ENCODE data around the gene MRPS34.
"Not testable (repeated sequence)": the region's sequence is repeated elsewhere in the genome, so short reads cannot be mapped to it uniquely, and the experiment has no call there.

Gene MRPS34

DNA sequence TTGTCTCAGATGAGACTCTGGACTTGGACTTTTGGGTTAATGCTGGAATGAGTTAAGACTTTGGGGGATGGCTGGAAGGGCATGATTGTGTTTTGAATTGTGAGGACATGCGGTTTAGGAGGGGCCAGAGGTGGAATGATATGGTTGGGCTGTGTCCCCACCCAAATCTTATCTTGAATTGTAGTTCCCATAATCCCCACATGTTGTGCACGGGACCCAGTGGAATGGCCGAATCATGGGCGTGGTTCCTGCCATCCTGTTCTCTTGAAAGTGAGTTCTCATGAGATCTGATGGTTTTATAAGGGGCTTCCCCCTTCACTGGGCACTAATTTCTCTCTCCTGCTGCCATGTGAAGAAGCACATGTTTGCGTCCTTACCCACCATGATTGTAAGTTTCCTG, 26.3 kb upstream of the MRPS34 start:
- H3K4me3 ChIP-seq, H3K27ac ChIP-seq: not testable (repeated sequence)

DNA sequence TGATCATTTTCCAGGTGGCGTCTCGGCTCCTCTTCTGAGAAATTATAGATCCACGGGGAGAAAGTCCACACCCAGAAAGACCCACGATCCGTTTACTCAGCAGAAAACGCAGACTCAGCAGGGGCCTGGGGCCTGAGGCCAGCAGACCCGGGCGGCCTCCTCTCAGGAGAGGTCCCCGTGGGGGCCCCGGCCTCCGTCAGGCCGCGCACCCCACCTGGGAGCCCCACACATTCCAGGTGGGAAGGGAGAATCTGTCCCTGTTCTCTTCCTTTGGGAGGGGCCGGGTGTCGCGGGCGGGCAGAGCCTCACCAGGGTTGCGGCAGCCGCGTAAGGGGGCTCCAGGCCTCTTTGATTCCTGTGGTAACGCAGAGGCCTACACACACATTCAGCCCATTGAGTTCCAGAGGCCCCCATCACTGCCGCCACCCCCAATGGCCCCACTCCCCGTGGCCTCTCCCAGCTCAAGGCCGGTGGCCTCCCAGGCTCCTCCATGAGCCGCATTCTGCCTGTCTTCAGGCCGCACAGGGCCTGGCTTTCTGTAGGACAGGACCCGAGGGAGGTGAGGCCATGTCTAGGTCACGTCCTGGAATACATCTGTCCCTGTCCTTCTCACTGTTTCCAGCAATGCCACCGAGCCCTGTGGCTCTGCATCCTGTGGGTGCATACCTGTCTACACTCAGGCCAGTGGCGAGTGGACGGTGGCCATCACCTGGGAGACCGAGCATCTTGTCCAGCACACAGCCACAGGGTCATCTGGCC, 22.2 kb upstream of the MRPS34 start:
- no peak overlapping the region for H3K4me3 ChIP-seq
- H3K27ac ChIP-seq, result no peak overlapping the region

DNA sequence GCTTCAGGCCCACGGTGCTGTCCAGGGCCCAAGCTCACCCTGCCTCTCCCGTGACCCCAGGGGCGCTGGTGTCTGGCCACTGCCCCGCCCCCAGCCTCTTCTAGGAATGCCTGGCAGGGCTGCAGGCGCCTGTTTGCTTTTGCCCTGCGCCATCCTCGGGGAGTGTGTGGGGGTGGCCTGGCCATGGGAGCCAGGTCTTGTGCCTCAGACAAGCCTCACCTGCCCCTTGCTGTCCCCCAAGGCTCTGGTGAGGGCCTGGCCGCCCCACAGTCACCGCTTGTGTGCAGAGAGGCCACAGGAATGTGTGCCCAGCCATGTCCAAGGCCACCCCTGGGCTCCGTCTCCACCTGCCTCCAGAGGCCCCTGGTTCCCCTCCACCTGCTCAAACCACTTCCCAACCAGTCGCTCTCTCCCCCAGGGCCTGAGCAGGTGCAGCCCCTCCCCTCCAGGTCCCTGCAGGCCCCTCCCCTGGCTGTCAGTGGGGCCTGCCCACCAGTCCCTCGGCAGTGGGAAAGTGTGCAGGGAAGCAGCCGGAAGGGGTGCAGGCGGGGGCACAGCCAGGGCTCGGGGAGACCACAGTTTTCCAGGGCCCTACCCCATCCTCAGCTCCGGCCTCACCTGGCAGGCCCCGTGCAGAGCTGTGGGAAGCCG, 21.4 kb upstream of the MRPS34 start:
- H3K27ac ChIP-seq, result no peak overlapping the region
- no peak overlapping the region for H3K4me3 ChIP-seq

DNA sequence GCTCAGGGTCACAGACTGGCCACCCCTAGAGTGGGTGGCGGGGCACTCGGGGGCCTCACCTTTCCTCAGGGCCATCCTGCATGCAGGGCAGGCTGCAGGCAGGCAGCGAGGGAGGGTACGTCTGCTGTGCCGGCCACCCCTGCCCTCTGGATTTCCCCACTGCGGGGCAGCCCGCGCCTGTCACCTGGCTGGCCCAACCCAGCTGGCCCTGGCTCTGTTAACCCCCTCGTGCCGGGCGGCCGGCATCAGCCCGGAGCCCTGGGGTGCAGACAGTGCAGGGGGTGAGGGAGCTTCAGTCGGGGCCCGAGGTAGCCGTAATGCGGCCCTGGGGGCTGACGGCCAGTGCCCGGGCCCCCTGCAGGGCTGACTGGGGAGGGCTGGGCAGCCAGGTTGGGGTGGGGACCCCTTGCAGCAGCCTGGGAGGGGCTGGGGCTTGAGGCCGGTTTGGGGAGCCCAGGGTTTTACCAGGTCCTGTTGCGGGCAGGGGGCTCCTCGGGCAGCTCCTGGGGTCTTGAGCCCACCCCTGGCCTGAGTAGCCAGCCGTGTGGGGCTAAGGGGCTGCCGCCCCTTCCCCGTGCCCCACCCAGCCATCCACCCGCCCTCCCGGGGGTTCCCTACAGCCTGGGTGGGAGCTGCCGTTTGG, 20.8 kb upstream of the MRPS34 start, which contains the start of gene IGFALS:
Gene IGFALS, minus strand, starts transcription at position 128 of the 643 bp plus-strand sequence. Its CDS starts 53 bp downstream, at position 75.
- Histone ChIP-seq H3K4me3 (no peak within 1 kb of the TSS), H3K27ac (no peak within 1 kb of the TSS)

DNA sequence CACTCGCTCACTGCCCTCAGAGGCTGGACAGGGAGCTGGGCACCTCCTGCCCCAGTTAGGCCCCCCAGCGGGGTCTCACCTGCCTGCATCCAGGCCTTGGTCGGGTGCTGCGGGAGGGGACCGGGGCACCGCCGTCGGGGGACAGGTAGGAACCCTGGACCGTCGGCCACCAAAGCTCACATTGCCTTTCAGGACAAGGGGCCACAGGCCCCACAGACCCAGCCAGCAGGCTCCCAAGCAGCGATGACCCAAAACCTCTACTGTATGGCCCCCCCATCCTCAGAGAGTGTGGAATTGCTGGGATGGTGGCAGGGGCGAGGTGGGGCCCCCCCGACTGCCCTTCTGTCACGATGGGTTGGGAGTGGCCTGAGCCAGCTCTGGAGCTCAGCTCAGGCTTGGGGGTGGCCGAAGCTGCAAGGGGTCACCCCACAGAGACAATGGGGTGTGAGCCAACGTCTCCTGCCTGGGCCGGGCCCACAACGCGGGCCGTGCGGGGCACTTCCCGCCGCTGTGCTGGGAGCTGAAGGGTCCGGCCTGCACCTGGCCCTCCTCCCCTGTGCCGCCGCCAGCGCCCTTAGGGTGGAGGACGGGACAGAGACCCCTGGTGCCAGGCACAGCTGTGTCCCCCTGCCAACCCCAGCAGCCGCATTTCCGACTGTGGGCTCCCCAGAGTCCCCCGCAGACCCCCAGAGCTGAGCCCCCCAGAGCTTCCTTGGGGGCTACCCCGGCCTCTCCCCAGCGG, 20.1 kb upstream of the MRPS34 start:
- H3K4me3 ChIP-seq, result no peak overlapping the region
- no peak overlapping the region for H3K27ac ChIP-seq

DNA sequence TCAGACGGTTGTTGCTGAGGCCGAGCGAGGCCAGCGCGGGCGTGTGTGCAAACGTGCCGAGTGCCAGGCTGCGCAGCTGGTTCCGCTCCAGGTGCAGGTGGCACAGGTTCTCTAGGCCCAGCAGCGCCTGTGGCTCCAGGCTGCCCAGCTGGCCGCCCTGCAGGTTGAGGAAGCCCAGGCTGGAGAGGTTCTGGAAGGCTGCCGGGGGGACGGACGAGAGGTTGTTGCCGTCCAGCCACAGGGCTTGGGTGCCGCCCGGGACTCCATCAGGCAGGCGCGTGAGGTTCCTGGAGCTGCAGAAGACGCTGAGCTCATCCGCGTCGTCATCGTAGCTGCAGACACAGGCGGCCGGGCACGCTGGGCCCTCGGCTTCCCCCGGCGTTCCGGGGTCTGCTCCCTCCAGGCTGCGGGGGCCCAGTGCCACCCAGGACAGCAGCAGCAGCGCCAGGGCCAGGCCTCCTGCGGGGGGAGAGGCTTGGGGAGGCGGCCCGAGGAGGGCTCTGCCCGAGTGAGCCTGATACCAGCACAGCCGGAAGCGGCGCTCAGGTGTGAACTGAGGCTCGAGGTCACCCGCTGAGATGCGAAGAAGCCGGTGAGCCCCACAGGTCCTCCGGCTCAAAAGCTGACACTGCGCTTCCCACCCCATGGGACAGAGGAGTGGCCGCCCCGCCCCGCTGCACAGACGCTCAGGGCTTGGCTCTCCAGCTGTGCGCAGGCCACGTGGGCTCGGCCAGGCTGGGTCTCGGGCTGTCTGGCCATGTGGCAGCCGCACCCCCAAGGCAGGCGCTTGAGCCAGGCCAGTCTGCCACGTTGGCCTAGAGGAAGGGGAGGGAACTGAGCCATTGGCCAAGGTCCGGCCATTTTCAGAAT, 19.2 kb upstream of the MRPS34 start:
- no peak overlapping the region for H3K4me3 ChIP-seq
- no peak overlapping the region for H3K27ac ChIP-seq

DNA sequence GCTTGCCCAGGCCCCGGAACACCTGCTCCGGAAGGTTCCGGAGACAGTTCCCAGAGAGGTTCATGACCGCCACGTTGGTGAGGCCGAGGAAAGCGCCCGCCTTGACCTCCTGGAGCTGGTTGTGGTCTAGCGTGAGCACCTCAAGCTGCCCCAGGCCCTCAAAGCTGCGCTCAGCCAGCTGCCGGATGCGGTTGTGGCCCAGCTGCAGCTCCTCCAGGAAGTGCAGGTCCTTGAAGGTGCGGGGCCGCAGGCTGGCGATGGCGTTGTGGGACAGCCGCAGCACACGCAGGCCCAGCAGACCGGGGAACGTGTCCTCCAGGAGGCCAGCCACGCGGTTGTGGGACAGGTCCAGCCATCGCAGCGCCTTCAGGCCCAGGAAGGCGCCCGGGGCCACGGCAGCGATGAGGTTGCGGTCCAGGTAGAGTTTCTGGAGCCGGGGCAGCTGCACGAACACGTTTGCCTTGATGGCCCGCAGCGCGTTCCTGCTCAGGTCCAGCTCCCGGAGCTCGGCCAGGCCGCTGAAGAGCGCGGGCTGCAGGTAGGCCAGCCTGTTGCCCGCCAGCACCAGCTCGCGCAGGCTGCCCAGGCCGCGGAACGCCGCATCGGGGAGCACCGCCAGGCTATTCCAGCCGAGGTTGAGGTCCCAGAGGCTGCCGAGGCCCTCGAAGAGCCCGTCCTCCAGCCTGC, 18.5 kb upstream of the MRPS34 start:
- no peak overlapping the region for H3K4me3 ChIP-seq
- no peak overlapping the region for H3K27ac ChIP-seq

DNA sequence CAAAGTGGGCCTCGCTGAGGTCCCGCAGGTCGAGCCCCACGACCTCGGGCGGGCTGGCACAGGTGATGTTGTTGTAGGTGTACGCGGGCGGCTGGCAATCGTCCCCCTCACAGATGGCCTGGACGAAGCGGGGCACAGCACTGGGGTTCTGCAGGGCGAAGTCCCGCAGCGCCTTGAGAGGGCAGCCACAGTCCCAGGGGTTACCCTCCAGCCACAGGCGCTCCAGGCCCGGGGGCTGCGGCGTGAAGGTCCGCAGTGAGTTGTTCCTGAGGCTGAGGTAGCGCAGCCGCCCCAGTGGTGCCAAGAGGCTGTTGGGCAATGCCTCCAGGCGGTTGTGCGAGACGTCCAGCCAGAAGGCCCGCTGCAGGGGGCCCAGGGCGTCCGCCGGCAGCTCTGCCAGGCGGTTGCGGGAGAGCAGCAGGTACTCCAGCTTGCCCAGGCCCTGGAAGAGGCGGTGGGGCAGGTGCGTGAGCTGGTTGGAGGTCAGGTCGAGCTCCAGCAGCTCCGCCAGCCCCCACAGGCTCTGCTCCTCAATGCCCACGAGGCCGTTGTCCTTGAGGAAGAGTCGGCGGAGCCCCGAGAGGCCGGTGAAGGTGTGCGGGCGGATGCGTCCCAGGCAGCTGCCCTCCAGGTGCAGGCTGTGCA, 17.8 kb upstream of the MRPS34 start:
- H3K27ac ChIP-seq, result no peak overlapping the region

DNA sequence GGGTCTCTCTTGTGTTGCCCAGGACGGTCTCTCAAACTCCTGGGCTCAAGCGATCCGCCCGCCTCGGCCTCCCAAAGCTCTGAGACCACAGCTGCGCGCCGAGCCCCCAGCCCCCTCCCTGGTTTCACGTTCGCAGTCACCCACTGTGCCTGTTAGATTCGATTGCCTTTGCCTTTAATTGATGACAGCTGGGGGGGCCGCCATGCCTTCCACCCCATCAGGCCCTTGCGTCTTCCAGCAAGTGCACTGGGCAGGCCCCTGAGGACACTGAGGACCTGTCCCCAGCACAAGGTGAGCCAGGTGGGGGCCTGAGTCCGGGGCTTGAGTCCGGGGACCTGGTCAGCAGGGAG, 17.3 kb upstream of the MRPS34 start:
- H3K27ac ChIP-seq, result peak overlapping the region in 1 of 21 experiments; percentile 49
- H3K4me3 ChIP-seq, result no peak overlapping the region

More for the DNA sequence above, 17.8 kb upstream of the MRPS34 start:
- H3K4me3 ChIP-seq, result no peak overlapping the region

DNA sequence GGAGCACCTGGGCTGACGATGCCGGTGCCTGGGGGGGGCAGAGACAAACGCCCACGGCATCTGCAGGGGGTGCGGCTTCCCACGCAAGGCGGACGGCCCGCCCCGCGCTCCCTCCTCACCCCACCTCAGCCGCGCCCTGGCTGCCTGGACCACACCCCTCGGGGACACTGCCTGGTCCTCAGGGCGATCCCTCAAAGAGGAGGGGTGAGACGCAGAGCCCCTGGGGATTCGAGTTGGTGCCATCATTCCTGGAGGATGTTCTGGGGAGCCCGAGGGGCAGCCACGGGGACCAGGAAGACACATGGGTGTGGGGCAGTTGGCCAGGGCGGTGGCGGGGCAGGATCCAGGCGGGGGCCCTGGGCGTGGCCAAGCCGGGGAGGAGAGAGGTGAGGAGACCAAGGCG, 16.7 kb upstream of the MRPS34 start:
- Histone ChIP-seq H3K27ac (peak overlapping the region in 2 of 21 experiments; percentile 49 to 62), H3K4me3 (no peak overlapping the region)

DNA sequence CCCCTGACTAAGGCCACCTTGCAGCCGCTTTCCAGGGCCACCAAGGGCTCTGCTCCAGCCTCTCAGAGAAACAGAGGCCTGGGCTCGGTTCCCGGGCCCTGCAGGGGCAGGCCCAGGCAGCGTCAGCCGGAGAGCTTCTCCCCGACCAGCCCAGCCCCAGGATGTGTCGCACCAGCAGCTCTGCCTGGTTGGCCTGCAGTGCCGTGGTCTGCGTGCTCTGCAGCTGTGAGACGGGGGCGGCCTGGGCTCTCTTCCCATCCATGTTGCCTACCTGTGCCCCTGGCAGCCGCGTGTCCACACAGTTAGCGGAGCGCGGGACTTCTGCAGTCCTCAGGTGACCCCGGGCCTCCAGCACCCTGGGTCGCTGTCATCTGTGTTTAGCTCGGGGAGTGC, 15.8 kb upstream of the MRPS34 start:
- H3K27ac ChIP-seq, result peak overlapping the region in 5 of 21 experiments; percentile 10 to 62 (median 49)

DNA sequence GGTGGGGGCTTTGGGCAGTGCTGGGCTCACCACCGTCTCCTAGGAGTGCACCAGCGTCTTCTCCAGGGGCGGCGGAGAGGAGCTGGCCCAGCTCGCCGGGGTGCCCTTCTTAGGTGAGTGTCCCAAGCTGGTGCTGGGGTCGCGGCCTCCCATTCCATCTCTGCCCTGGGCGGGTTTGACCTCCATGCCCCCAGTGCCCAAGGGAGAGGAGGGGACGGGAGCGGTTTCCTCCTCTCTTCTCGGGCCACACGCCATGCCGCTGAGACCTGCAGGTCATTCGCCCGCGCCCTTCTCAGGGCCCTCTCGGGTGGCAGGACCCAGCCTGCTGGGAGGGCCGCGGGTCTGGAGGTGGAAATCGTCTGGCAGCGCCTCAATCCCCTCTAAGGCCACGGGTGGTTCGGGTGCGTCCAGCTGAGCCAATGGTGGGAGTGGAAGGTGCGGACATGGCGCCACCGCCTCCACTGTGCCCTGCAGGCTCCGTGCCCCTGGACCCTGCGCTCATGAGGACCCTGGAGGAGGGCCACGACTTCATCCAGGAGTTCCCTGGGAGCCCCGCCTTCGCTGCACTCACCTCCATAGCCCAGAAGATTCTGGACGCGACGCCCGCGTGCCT, 15.3 kb upstream of the MRPS34 start:
- H3K27ac ChIP-seq, result peak overlapping the region in 4 of 21 experiments; percentile 10 to 55 (median 34)
- no peak overlapping the region for H3K4me3 ChIP-seq

More for the DNA sequence above, 15.8 kb upstream of the MRPS34 start:
- no peak overlapping the region for H3K4me3 ChIP-seq

DNA sequence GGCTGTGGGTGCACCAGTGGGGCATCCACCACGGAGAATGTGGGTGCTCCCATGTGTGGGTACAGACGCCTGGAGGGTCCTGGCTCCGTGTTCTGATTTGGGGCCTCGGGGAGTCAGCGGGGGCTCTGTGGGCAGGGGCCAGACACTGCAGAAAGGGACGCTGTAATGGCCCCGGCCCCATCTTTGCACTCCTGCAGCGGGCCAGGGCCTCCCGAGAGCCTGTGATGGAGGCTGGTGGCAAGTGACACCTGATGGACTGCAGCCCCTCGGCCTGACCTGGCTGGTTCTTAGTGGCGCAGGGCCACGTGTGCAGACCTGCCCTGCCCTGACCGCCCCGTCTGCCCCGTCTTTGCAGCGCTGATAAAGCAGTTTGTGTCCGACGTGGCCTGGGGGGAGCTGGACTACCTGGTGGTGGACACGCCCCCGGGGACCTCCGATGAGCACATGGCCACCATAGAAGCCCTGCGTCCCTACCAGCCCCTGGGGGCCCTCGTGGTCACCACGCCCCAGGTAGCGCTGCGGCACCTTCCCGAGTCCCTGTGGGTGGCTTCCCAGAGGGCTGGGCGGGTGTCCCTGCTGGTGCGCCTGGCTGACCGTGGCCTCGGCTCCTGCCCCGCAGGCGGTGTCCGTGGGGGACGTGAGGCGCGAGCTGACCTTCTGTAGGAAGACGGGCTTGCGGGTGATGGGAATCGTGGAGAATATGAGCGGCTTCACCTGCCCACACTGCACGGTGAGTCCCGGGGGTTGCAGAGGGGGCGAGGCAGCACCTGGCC, 14.6 kb upstream of the MRPS34 start:
- Histone ChIP-seq H3K4me3 (no peak overlapping the region), H3K27ac (peak overlapping the region in 1 of 21 experiments; percentile 19)

DNA sequence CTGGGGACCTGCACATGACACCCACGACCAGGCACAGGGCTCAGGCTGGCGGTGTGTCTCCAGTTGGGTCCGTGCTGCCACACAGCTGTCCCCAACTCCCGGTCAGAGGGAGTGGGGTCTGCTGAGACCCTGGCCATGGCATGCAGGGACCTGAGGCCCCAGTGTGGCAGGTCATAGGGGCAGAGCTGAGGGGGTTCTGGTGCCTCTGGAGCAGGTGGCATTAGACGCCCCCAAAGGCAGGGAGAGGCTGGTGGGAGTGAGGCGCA, 14.1 kb upstream of the MRPS34 start:
- H3K27ac ChIP-seq, result no peak overlapping the region
- no peak overlapping the region for H3K4me3 ChIP-seq

DNA sequence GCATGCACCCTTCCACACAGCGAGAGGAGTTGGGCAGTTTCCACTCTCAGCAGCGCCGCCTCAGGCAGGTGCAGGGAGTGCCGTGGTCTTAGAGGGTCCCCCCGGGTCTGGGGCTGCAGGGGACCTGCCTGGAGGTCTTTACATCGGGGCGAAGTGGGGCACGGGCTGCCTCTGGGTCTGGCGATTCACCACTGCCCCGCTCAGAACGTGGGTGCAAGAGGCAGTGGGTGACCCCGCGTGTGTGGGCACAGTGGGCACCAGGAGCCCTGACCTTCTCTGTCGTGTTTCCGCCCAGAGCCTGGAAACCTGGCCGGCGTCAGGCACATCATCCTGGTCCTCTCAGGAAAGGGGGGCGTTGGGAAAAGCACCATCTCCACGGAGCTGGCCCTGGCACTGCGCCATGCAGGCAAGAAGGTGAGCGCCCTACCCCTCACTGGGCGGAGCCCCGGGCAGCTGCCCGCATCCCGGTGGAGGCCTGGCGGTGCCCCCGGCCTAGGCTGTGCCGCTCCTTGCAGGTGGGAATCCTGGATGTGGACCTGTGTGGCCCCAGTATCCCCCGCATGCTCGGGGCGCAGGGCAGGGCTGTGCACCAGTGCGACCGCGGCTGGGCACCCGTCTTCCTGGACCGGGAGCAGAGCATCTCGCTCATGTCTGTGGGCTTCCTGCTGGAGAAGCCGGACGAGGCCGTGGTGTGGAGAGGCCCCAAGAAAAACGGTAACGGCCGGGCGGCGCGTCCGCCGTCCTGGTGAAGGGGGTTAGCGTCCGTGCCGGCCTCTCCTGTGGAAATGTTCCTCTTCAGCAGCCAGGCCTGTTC, 13.5 kb upstream of the MRPS34 start:
- Histone ChIP-seq H3K27ac (no peak overlapping the region), H3K4me3 (no peak overlapping the region)

DNA sequence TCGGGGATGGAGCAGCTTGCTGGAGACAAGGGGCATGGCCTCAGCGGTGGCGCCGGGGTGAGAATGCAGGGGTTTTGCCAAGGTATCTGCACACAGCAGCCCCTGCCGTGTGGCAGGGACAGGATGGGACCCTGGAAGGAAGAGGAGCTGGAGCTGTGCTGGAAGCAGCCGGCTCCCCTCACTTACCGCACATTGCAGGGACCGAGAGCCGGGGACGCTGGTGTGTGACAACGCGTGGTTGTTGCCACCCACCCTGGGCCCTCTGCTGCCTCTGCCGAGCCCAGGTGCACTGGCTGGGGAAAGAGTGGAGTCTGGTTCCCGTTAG, 12.9 kb upstream of the MRPS34 start:
- no peak overlapping the region for H3K4me3 ChIP-seq
- no peak overlapping the region for H3K27ac ChIP-seq
